Osteocyte (in vitro differentiated cells): Measurements from ENCODE around the gene PRSS38. TPM values are rescaled to one million over a fixed set of nuclear protein-coding genes. Genes with fewer than 3 reads are reported as not detected.

Experiments
- DNase-seq: peaks from one replicate; pipeline ENCODE4 v3.0.0; 2021; ENCODE audit warnings: mixed read lengths; ENCODE audit not compliant: unreplicated experiment; ENCODE audit errors: extremely low spot score
- H3K27ac Mint-ChIP-seq: one replicate; pipeline ENCODE4 v1.8.0; 2021; ENCODE audit warnings: mild to moderate bottlenecking, mixed read lengths; ENCODE audit not compliant: unreplicated experiment
- H3K27me3 Mint-ChIP-seq: one replicate; pipeline ENCODE4 v1.8.0; 2021; ENCODE audit warnings: mixed read lengths; ENCODE audit not compliant: unreplicated experiment
- H3K36me3 Mint-ChIP-seq: one replicate; pipeline ENCODE4 v1.8.0; 2021; ENCODE audit warnings: mixed read lengths; ENCODE audit not compliant: unreplicated experiment
- H3K4me1 Mint-ChIP-seq: one replicate; pipeline ENCODE4 v1.8.0; 2021; ENCODE audit warnings: mixed read lengths; ENCODE audit not compliant: unreplicated experiment
- H3K4me3 Mint-ChIP-seq: one replicate; pipeline ENCODE4 v1.8.0; 2021; ENCODE audit warnings: mild to moderate bottlenecking, moderate library complexity, mixed read lengths; ENCODE audit not compliant: unreplicated experiment
- H3K9me3 Mint-ChIP-seq: one replicate; pipeline ENCODE4 v1.8.0; 2021; ENCODE audit warnings: mixed read lengths; ENCODE audit not compliant: unreplicated experiment
- CTCF ChIP-seq: fragments of 200-600 bp; sonication (generic); IDR thresholded peaks from 2 replicates; pipeline ENCODE4 v1.5.0; 2021; ENCODE audit warnings: antibody characterized with exemption, mild to moderate bottlenecking, moderate library complexity
- total RNA-seq: library from RNA; stranded (reverse); gene quantifications from 2 replicates; pipeline ENCODE4 v1.2.1, GENCODE V29; 2021

PRSS38 gene
- total RNA-seq, 1 donor from 2014 or later, result not detected

- H3K9me3 Mint-ChIP-seq, result no peaks in the 10 kb centered on the region
- no peaks in the 10 kb centered on the region for H3K36me3 Mint-ChIP-seq
- no peak overlapping the region for H3K4me3 Mint-ChIP-seq
- no peak for TF ChIP-seq CTCF
- H3K27ac Mint-ChIP-seq, result no peak overlapping the region
- peaks cover 34% of the 10 kb centered on the region for H3K27me3 Mint-ChIP-seq
- no peak for DNase-seq
- H3K4me1 Mint-ChIP-seq, result peaks cover 14% of the 10 kb centered on the region
These were observed 68.3 kb downstream of the PRSS38 start for GRCh38 chr1:227883641-227884301.

- H3K4me3 Mint-ChIP-seq, result no peak overlapping the region
- no peak overlapping the region for H3K27ac Mint-ChIP-seq
- H3K4me1 Mint-ChIP-seq, result peaks cover 14% of the 10 kb centered on the region
- no peaks in the 10 kb centered on the region for H3K9me3 Mint-ChIP-seq
- no peak for TF ChIP-seq CTCF
- no peak for DNase-seq
- no peaks in the 10 kb centered on the region for H3K36me3 Mint-ChIP-seq
- peaks cover 27% of the 10 kb centered on the region for H3K27me3 Mint-ChIP-seq
These were observed 69.1 kb downstream of the PRSS38 start for GRCh38 chr1:227884370-227885134.

- Mint-ChIP-seq H3K4me1 (peaks cover 14% of the 10 kb centered on the region), H3K36me3 (no peaks in the 10 kb centered on the region), H3K27ac (no peak overlapping the region), H3K9me3 (no peaks in the 10 kb centered on the region), H3K4me3 (no peak overlapping the region), H3K27me3 (peaks cover 21% of the 10 kb centered on the region)
- no peak for TF ChIP-seq CTCF
- DNase-seq, result peak; percentile 81
These were observed 69.7 kb downstream of the PRSS38 start for GRCh38 chr1:227885135-227885647.

- no peak for TF ChIP-seq CTCF
- no peak overlapping the region for H3K4me3 Mint-ChIP-seq
- H3K9me3 Mint-ChIP-seq, result no peaks in the 10 kb centered on the region
- H3K4me1 Mint-ChIP-seq, result peaks cover 14% of the 10 kb centered on the region
- DNase-seq, result peak; percentile 79
- no peaks in the 10 kb centered on the region for H3K36me3 Mint-ChIP-seq
- peak overlapping the region; percentile 18 for H3K27ac Mint-ChIP-seq
- H3K27me3 Mint-ChIP-seq, result peaks cover 14% of the 10 kb centered on the region
These were observed 70.4 kb downstream of the PRSS38 start for GRCh38 chr1:227885648-227886502.
